ENCODE measurements around the gene TMEM151B.
A peak's percentile ranks its signal among the peaks of the same experiment; 100 is the strongest.

TMEM151B gene

DNA sequence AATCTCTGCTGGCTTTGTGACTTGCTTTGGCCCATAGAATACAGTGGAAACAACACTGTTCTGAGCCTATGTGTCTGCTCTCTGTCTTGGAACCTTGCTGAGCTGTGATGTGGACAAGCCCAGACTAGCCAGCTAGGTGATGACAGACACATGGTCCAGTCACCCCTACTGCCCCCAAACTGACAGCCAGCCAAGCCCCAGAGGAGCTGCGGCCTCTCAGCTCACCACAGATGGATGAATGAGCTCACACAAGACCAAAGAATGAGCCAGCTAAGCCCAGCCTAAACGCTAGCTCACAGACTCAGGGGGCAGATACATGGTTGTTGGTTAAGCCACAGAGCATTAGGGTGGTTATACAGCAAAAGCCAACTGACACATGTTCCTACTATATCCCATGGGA lies 38.8 kb downstream of the TMEM151B start:
- peak; percentile 95 for DNase-seq
- H3K4me3 ChIP-seq (ENCODE audit: low read depth, low read length), result no peak overlapping the region
- H3K27ac ChIP-seq, result peak overlapping the region; percentile 88
- H3K36me3 ChIP-seq, result peaks cover 87% of the 10 kb centered on the region
- TF ChIP-seq, protein P1, sequence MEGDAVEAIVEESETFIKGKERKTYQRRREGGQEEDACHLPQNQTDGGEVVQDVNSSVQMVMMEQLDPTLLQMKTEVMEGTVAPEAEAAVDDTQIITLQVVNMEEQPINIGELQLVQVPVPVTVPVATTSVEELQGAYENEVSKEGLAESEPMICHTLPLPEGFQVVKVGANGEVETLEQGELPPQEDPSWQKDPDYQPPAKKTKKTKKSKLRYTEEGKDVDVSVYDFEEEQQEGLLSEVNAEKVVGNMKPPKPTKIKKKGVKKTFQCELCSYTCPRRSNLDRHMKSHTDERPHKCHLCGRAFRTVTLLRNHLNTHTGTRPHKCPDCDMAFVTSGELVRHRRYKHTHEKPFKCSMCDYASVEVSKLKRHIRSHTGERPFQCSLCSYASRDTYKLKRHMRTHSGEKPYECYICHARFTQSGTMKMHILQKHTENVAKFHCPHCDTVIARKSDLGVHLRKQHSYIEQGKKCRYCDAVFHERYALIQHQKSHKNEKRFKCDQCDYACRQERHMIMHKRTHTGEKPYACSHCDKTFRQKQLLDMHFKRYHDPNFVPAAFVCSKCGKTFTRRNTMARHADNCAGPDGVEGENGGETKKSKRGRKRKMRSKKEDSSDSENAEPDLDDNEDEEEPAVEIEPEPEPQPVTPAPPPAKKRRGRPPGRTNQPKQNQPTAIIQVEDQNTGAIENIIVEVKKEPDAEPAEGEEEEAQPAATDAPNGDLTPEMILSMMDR (IDR thresholded peaks at IDR 0.05; ENCODE audit: low read depth, low read length), result no peak
- H3K27me3 ChIP-seq (ENCODE audit: insufficient read depth, low read depth, severe bottlenecking), result no peaks in the 10 kb centered on the region
- H3K9me3 ChIP-seq (ENCODE audit: severe bottlenecking), result no peaks in the 10 kb centered on the region

DNA sequence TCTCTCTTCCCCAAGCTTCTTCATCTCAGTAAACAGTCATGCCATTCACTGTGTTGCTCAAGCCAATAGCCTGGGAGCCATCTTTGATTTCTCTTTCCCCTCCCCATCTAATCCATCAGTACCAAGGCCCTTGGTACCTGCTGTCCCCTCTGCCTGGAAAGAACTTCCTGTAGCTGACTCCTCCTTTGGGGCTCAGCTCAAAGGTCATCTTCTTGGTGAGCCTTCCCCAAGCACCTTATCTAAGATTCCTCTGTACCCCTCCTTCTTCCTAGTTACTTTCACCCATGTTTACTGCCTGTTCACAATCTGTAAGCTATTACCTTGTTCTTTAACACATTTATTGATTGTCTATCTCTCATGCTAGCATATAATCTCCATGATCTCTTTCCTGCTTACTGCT lies 39.4 kb downstream of the TMEM151B start:
- no peak overlapping the region for H3K4me3 ChIP-seq (ENCODE audit: low read depth, low read length)
- H3K27me3 ChIP-seq (ENCODE audit: insufficient read depth, low read depth, severe bottlenecking), result no peaks in the 10 kb centered on the region
- TF ChIP-seq, protein P1 (IDR thresholded peaks at IDR 0.05; ENCODE audit: low read depth, low read length), result no peak
- DNase-seq, result no peak
- no peaks in the 10 kb centered on the region for H3K9me3 ChIP-seq (ENCODE audit: severe bottlenecking)
- peak overlapping the region; percentile 88 for H3K27ac ChIP-seq
- H3K36me3 ChIP-seq, result peaks cover 81% of the 10 kb centered on the region

DNA sequence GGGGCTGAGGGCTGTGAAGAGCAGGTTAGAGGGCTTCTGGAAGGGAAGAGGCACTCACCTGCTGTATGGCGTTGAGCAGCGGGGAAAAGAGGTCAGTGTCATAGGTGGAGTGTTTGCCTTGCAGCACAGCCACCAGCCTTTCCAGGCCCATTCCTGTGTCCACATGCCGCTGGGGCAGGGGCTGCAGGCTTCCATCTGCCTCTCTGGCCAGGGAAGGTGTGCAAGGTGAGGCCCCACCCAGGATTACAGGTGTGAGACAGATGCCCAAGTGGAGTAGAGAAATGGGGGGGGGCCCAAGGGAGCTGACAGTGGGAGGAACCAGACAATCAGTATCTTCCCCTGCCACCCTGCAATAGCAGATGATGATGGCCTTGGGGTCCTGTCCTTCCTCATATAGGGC lies 40.0 kb downstream of the TMEM151B start:
- no peak overlapping the region for H3K4me3 ChIP-seq (ENCODE audit: low read depth, low read length)
- TF ChIP-seq, protein P1 (IDR thresholded peaks at IDR 0.05; ENCODE audit: low read depth, low read length), result no peak
- no peaks in the 10 kb centered on the region for H3K27me3 ChIP-seq (ENCODE audit: insufficient read depth, low read depth, severe bottlenecking)
- peaks cover 75% of the 10 kb centered on the region for H3K36me3 ChIP-seq
- DNase-seq, result no peak
- peak overlapping the region; percentile 88 for H3K27ac ChIP-seq
- H3K9me3 ChIP-seq (ENCODE audit: severe bottlenecking), result no peaks in the 10 kb centered on the region

- H3K36me3 ChIP-seq, result peaks cover 65% of the 10 kb centered on the region
- no peaks in the 10 kb centered on the region for H3K27me3 ChIP-seq (ENCODE audit: insufficient read depth, low read depth, severe bottlenecking)
- H3K4me3 ChIP-seq (ENCODE audit: low read depth, low read length), result no peak overlapping the region
Observed at GRCh38 chr6:44311304-44311703, 41.1 kb downstream of the TMEM151B start.

DNA sequence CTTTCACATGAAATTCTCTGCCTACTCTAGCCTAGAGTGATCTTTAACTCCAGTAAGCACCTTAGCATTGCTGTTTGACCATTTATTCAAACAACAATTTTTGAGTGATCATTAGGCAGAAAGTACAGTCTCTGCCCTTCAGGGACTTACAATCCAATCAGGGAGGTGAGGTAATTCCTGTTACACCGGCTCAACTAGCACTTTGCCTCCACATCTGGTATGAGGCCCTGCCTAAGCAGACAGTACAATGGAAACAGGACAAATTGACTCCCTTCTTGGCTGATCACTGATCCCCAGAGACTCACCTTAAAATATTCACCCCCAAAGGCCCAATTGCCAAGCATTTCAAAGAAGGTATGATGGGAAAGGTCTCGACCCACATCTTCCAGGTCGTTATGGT lies 41.5 kb downstream of the TMEM151B start:
- Histone ChIP-seq H3K27me3 (ENCODE audit: insufficient read depth, low read depth, severe bottlenecking) (no peaks in the 10 kb centered on the region), H3K9me3 (ENCODE audit: severe bottlenecking) (no peaks in the 10 kb centered on the region), H3K36me3 (peaks cover 60% of the 10 kb centered on the region), H3K27ac (no peak overlapping the region; the same call in 1 of the 2 replicates), H3K4me3 (ENCODE audit: low read depth, low read length) (no peak overlapping the region)
- TF ChIP-seq, protein P1 (IDR thresholded peaks at IDR 0.05; ENCODE audit: low read depth, low read length), result no peak
- DNase-seq, result no peak

More at GRCh38 chr6:44311304-44311703, 41.1 kb downstream of the TMEM151B start:
- Histone ChIP-seq H3K27ac (no peak overlapping the region; the same call in 1 of the 2 replicates), H3K9me3 (ENCODE audit: severe bottlenecking) (no peaks in the 10 kb centered on the region)
- DNase-seq, result no peak
- TF ChIP-seq, protein P1 (IDR thresholded peaks at IDR 0.05; ENCODE audit: low read depth, low read length), result no peak
